Activated CD8-positive, alpha-beta memory T cell treated with anti-CD3 and anti-CD28 coated beads for 36 hours (primary cell): Measurements from ENCODE around the gene VPS13C. TPM values are rescaled to one million over a fixed set of nuclear protein-coding genes. Genes with fewer than 3 reads are reported as not detected.

Experiments used
- CTCF ChIA-PET: fragments of 350-600 bp; sonication (Branson Sonifier 250); formaldehyde crosslinking; loops from one replicate; lab custom pipeline; 2021; ENCODE audit warnings: antibody characterized with exemption; lab: Charles Lee
- POLR2A ChIA-PET: fragments of 350-600 bp; sonication (Branson Sonifier 250); formaldehyde crosslinking; loops from one replicate; lab custom pipeline; 2021; ENCODE audit warnings: antibody characterized with exemption; lab: Charles Lee
- total RNA-seq, 2 experiments: library from RNA; stranded (reverse); gene quantifications; one replicate each; pipeline ENCODE4 v1.2.3, GENCODE V29; 2021

The VPS13C gene
- total RNA-seq, 2 experiments from 2014 or later: 38.5 to 40.2 TPM

DNA sequence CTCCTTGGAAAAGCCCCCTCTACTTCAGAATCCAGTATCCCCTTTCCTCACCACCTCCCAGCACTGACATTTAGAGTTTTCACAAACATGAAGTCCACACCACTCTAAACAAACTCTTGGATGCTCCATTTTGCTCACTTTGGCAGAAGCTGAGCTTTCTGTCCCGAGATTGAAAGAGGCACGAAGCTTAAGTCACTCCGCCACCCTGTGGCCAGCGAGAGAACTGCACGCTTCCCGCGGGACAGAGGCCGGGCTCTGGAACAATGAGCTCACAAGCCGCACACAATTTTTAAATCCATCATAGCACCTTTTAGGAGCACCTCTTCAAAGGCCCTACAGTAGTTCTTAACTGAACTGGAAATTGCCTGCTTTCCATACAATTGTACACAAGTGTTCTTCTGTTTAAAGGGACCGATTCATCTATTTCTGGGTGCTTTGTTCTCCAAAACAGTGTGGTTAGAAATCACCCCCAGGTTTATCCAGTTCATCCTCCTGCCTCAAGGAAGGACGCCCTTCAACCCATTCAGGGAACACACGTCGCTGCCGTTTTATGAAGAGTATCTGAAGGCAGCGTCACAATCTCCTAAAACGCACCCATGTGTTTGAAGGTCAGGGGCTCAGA, 226.1 kb downstream of the VPS13C start:
- ChIA-PET CTCF (interaction anchor here (0.8 to 1.8 kb wide), 5 partner anchors 13 to 901 kb away, joined by 3 to 4 read pairs (median 3); no protein-coding TSS in a partner anchor), POLR2A (no interaction called here)

DNA sequence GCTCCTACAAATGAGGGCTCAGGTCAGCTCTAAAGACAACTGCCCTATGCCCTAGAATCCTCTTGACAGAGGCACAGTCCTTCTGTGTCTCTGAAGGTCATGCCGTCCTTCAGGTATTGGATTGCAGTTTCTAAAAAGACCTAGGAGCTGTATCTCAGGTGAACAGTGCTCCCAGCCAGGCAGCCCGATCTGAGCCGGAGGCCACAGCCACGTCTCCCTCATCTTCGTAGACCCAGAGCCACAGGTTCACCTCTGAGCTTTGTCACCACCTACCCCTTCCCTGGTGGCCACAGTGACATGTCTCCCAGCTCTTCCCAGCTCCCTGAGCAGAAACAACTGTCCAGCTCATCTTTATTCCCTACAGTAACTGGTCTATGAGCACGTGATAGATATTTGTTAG, 228.0 kb downstream of the VPS13C start:
- POLR2A ChIA-PET: no interaction called here
- CTCF ChIA-PET: interaction anchor here (0.9 kb wide), 1 partner anchor 9 kb away, joined by 3 read pairs; no protein-coding TSS in a partner anchor

DNA sequence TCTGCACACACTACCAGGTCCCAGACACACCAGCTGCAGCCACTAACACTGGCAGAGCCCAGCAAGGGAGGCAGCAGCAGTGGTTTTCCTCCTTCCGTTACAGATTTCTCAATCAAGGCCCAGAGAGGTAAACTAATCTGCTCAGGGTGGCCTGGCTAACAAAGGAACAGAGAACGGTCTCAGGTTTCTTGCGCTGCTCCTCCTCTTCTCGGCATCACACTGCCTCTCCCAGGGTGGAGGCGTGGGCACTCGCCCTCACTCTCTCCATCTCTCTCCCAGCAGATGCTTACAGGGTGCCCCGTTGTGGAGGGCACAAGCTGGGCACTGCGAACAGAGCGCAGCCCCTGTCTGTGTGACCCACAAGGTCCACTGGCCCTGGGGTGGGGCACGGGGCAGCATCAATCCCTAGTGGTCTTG, 228.7 kb downstream of the VPS13C start:
- ChIA-PET POLR2A (no interaction called here), CTCF (interaction anchor here (0.9 kb wide), 1 partner anchor 8 kb away, joined by 3 read pairs; no protein-coding TSS in a partner anchor)

DNA sequence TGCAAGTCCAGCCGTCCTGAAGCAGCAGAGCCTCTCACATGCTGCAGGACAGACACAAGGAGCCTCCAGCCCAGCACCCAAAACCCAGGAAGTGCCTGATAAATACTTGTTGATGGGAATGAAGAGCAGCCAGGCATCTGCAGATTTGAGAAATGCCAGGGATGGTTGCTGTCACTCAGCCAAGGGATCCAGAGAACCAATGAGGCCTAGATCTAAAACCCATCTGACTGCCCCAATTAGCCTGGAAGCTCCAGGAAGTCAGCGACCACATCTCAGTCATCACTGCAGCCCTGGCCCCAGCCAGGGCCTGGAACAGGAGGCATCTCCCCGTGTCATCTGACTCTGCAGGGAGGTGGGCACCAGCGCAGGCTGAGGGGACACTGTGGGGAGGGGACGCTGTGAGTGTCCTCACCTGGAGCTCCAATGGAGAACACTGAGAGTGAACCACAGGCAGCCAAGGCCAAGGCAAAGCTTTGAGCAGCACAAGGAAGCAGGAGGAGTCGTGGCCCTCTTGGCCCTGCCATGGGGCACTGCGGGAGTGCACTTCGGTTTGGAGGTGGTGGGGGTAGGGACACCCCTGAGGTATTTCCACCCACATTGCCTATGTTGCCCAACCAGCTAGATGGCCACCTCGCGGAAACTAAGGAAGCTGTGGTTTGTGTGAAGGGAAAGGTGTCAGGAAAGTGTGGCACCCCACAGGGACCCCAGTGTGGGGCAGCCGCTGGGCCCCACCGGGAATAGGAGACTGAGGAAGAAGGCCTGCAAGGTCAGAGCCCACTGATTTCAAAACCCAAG, 229.5 kb downstream of the VPS13C start:
- CTCF ChIA-PET: no interaction called here

DNA sequence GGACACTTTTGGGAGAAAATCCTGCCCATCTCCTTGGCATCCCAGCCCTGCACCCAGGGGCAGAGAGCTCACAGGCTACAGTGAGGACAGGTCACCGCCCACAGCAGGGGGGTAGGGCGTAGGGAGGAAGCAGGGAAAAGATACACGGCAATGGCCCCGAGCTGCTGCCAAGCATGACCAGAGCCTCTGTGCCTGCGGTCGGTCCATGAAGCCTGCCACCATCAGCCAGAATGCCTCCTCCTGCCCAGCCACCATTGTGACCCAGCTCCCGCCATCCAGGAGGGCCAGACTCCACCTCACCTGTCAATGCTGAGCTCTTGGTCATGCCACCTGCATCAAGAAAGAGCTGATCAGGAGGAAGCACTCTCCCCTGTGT, 230.7 kb downstream of the VPS13C start:
- ChIA-PET POLR2A (no interaction called here), CTCF (no interaction called here)

More for the DNA sequence above, 229.5 kb downstream of the VPS13C start:
- POLR2A ChIA-PET: no interaction called here

DNA sequence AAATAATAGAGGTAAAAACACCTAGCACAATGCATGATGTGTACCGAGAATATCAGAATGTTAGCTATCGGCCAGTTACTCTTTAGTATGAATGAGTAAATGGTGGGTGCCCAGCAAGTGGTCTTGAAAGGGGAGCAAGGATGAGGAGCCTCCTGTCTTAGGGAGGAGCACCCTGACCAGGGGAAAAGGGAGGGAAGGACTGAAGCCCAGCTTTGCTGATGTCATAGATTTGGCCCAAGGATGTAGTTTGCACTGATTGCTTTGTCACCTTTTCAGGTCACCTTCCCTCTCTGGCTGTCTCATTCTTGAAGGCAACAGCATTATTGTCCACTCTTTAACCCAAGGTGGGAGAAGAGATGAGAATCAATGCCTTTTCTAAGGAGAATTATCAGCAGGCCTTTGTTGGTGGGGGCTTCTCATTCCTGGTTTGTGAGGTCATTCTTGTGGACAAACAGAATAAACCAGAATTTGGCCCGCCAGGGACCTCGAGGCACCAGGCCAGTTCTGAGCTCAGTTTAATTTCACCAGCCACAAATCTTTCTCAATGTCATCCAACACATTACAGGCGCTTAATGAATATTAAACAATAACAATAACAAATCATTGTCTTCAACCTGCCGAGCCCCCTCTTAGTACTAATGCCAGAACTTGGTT, 231.3 kb downstream of the VPS13C start:
- ChIA-PET CTCF (no interaction called here), POLR2A (no interaction called here)

DNA sequence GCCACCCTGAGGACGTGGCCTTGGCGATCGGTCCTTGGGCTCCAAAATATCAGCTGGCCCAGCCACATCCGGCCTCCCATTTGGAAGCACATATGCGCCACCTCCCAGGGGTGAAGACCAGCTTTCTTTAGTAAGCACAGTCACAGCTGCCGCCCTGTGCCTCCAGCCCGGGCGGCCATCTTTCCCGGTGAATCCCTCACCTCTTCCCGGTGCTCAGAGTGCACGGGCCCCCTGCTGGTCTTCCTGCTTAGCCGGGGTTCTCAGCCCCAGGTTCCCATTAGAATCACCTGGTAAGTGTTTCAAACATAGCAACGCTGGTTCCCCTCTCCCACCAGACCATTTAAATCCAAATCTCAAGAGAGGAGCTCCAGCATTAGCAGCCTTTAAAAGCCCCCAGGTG, 232.2 kb downstream of the VPS13C start:
- POLR2A ChIA-PET: no interaction called here
- CTCF ChIA-PET: no interaction called here

DNA sequence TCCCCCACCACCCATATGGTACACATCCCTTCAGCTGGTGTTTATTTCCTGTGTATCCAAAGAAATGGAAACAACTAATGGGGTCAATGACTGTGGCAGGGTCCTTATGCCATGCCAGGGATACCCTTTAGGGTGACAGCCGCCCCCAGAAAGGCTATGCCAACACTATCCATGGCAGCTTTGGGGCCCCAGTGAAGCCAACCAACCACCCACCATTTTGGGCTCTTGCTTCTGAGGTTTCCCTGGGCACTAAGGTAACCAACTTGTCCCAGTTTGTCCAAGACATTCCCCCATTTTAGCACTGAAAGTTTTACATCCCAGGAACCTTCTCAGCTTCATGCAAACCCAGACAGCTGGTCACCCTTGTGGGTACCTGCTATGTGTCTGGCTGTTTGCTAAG, 233.1 kb downstream of the VPS13C start:
- CTCF ChIA-PET: interaction anchor here (0.7 kb wide), 1 partner anchor 142 kb away, joined by 3 read pairs; no protein-coding TSS in a partner anchor
- POLR2A ChIA-PET: no interaction called here

DNA sequence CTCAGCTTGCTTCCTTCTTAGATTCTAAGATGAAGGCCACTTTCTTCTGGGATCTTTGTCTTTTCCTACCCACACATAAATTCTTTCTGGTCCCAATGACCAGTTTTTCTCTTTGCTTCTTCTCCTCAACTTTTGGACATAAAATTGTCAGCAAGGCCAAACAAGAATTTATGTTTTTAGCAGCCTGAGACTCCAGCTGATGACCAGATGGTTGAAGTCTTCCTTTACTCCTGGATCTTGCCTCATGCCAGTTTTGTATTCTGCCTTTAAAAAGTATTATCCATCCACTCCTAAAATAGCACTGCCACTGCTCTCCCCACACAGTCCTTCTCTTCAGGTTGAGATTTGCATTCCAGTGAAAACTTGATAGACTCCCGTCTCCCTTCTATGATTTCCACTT, 236.0 kb downstream of the VPS13C start:
- ChIA-PET CTCF (no interaction called here), POLR2A (no interaction called here)

DNA sequence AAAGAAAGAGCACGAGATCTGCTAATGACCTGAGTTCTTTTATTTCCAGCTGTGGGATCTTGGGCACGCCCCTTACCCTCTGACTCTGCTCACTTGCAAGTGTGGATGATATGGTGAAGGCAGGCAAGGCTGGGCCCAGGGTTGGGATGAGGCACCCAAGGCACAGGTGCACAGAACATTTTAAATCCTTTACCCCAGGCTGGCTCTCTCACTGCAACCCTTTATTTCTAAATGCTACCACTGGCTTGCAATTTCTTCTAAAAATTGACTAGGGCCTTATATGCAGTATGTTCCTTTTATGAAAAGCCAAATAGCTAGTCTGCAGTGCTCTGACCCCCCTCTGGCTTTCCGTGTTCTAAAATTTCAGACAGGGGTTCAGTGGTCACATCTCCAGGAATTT, 237.7 kb downstream of the VPS13C start:
- POLR2A ChIA-PET: no interaction called here
- CTCF ChIA-PET: interaction anchor here (1.1 kb wide), 1 partner anchor 10 kb away, joined by 3 read pairs; no protein-coding TSS in a partner anchor

DNA sequence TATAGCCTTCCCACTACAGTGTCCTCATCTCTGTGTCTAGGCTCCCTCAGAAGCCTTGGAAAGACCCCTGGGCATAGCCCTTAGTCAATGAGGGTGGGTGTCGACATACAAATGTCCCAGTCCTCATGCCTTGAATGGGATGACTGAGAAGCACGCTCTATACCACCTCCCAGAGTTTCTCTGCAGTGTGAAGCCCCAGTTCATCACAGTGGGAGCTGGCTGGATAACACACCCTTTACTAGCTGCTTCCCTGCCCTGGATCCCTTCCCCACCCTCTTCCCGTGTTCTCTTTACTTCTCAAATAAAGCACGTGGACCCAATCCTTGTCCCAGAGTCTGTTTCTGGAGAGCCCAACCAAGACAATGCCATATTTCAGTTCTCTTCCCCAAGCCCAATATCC, 239.3 kb downstream of the VPS13C start:
- POLR2A ChIA-PET: no interaction called here
- CTCF ChIA-PET: interaction anchor here (1.3 kb wide), 1 partner anchor 13 kb away, joined by 4 read pairs; no protein-coding TSS in a partner anchor

DNA sequence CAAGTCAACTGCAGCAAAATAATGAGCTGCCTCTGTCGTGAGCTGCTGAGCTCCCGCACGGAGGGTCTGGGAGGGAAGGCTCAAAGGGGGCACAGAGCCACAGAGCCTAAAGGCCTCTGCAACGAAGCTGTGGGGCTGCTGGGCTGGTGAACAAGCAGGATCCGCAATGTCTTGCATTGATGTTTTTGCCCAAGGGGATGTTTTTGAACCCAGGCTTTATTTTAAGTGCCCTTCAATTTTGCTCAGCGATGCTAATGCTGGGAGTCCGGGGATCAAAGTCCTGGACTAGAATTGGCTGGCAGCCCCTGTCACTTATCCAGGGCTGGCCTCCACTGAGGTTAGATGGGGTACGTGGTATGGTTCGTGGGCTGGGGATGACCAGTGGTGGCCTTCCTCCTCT, 240.0 kb downstream of the VPS13C start:
- CTCF ChIA-PET: interaction anchor here (1.3 kb wide), 1 partner anchor 14 kb away, joined by 4 read pairs; no protein-coding TSS in a partner anchor
- POLR2A ChIA-PET: no interaction called here

DNA sequence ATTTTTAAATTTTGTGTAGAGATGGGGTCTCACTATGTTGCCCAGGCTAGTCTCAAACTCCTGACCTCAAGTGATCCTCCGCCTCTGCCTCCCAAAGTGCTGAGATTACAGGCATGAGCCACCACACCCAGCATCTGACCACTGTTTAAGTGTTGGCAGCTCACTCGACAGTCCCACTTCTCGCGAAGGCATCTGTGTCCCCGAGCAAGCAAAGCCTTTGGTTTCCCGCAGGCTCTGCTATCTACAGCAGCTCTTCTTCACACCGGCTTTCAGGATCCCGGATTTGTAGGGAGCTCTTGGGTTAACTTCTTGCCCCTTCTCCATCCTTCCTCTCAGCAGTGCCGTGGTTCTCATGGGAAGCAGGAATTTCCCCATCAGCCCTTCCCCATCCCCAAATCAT, 240.9 kb downstream of the VPS13C start:
- POLR2A ChIA-PET: no interaction called here
- CTCF ChIA-PET: no interaction called here

DNA sequence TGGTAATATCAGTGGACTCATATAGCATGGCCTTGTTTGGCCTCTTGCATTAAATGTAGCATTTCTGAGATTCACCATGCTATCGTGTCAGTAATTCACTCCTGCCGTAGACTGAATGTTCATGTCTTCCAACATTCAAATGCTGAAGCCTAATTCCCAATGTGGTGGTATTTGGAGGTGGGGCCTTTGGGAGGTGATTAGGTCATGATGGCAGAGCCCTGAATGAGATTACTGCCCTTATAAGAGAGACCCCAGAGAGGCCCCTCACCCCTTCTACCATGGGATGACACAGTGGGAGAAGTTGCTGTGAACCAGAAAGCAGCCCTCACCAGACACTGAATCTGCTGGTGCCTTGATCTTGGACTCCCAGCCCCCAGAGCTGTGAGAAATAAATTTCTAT, 241.4 kb downstream of the VPS13C start:
- POLR2A ChIA-PET: no interaction called here
- CTCF ChIA-PET: no interaction called here

DNA sequence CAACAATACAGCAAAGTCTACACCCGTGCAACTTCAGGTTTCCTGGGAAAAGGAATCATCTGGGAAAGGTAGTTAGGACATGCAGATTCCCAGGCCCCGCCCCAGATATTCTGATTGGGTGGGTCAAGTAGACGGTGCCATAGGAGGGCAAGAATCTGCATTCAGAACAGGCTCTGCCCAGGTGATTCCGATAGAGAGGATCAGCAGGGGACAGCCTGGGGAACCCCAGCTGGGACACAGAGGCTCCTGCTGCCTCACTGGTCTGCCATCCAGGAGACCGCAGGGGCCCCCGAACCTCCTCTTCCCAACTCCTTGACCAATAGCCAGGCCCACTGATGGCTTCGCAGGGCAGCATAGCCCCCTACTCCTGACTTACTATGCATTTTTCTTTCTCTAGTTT, 243.4 kb downstream of the VPS13C start:
- ChIA-PET CTCF (interaction anchor here (1.5 kb wide), 1 partner anchor 17 kb away, joined by 3 read pairs; no protein-coding TSS in a partner anchor), POLR2A (no interaction called here)

DNA sequence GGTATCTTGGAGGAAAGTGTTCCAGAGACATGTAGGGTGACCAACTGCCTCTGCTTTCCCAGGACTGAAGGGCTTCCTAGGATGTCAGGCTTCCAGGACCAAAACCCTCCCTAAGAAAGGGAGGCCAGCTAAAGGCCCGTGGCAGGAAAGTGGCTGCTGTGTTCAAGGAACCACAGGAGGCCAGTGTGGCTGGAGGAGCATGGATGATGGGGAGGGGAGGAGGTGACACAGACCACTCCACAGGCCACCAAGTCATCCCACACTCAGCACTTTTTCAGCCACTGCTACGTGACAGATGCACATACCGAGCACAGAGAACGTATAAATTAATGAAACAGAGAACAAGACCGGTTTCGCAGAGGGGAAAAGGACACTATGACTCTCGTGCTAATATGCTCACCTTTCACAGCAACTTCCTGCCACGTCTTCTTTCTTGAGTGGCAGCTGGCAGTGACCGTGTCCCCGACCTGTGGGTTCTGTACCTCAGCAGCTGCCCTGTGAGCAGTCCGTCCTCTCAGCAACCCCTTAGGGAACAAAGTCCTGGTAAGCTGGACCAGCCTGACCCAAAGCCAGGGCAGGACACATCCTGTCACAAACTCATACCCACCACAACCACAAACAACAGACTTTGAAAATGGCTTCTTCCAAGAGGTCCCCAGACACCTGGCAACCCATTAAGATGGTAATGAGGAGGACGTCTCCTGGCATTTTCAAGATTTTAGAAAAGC, 244.7 kb downstream of the VPS13C start:
- ChIA-PET POLR2A (no interaction called here), CTCF (interaction anchor here (1.5 kb wide), 1 partner anchor 19 kb away, joined by 3 read pairs; no protein-coding TSS in a partner anchor)

DNA sequence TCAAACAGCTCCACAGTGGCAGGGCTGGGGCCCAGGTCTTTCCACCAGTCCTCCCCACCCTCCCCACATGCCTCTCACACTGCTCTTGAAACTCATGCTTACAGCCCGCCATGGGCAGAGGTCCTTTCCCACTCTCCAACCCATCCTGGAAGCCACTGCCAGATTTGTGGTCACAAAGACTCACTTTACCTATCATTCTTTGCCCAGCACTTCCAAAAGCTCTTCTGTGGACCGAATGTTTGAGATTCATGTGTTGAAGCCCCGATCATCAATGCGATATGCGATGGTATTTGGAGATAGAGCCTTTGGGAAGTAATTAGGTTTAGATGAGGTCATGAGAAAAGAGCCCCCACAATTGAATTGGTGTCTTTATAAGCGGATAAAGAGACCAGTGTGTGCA, 247.8 kb downstream of the VPS13C start:
- ChIA-PET POLR2A (no interaction called here), CTCF (interaction anchor here (1.1 kb wide), 1 partner anchor 22 kb away, joined by 3 read pairs; no protein-coding TSS in a partner anchor)

DNA sequence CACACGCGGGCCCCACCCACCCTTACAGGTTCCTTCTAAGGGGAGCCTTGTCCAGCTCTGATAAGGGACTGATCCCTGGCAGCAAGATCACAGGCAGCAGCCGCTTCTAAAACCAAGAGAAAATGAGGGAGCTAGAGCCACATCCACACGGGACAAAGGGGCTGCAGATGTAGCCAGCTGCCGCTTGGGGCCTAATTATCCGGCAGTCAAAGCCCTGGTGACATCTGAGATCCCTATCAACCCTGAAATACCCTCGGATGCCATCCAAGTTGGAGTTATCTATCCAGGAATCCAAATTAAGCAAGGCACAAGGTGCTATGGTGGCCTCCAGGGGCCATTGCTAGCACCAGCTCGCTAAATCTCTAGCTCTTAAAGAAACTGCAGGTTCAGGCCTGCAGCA, 248.3 kb downstream of the VPS13C start:
- POLR2A ChIA-PET: no interaction called here

DNA sequence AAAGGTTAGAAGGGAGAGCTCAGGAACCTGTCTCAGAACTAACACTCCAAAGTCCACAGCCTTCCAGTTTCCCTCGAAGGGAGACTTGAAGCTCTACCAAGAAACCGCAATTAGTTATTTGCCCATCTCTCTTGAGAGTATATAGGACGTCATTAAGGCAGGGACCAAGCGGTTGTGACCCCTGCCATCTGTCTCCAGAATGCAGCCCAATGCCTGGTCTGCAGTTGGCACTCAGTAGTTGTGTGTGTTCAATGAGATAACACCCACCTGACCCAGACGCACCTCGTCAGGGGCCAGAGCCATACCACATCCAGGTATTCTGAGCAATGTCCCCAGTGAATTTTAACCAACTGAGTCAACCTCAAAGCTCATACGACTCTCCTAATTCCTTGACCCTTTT, 251.0 kb downstream of the VPS13C start:
- ChIA-PET CTCF (no interaction called here), POLR2A (no interaction called here)

More for the DNA sequence above, 248.3 kb downstream of the VPS13C start:
- CTCF ChIA-PET: interaction anchor here (1.1 kb wide), 1 partner anchor 22 kb away, joined by 3 read pairs; no protein-coding TSS in a partner anchor
